Tibial artery (tissue), 4 donors: ENCODE measurements around the gene TSPAN3.

Experiments used
- DNase-seq, 2 donors: peaks; one replicate each; pipeline ENCODE4 v3.0.0-alpha.2; 2019
- H3K27ac ChIP-seq, 2 donors: fragments of 200-600 bp; sonication (generic) in 1 of 2; 1 replicate in 1 of 2; 2 replicates in 1 of 2; pipeline ENCODE4 v1.5.1; 2018 to 2019; ENCODE audit warnings: mild to moderate bottlenecking in 1 of 2
- H3K27me3 ChIP-seq, 2 donors: fragments of 200-600 bp; sonication (generic) in 1 of 2; one replicate each; pipeline versions ENCODE4 v1.5.1 to v1.6.0; 2016 to 2019
- H3K36me3 ChIP-seq, 3 donors: fragments of 200-600 bp; sonication (generic) in 2 of 3; one replicate each; pipeline ENCODE4 v1.5.1; 2016 to 2019; ENCODE audit warnings: mild to moderate bottlenecking in 2 of 3
- H3K4me1 ChIP-seq, 4 donors: fragments of 200-600 bp; sonication (generic) in 2 of 4; 1 replicate in 3 of 4; 2 replicates in 1 of 4; pipeline ENCODE4 v1.5.1; 2016 to 2019
- H3K4me3 ChIP-seq, 2 donors: fragments of 200-600 bp; sonication (generic) in 1 of 2; 1 replicate in 1 of 2; 2 replicates in 1 of 2; pipeline ENCODE4 v1.5.1; 2018 to 2019; ENCODE audit warnings: mild to moderate bottlenecking in 2 of 2
- H3K9me3 ChIP-seq, 3 donors: fragments of 200-600 bp; sonication (generic) in 1 of 3; one replicate each; pipeline ENCODE4 v1.5.1; 2016 to 2019
- CTCF ChIP-seq, 2 experiments: fragments of 200-600 bp in 1 of 2; fragments of 450-650 bp in 1 of 2; IDR thresholded peaks; one replicate each; pipeline ENCODE4 v1.5.1; 2017 to 2019; ENCODE audit warnings: antibody characterized with exemption in 2 of 2, mild to moderate bottlenecking in 1 of 2, moderate library complexity in 1 of 2
- intact Hi-C: fragments of 100-400 bp; cut with DNase I; formaldehyde crosslinking; loops from one replicate; pipeline ENCODE4 v1.15.0; 2023; ENCODE audit warnings: low total_unique reads

The TSPAN3 gene

GRCh38 chr15:77096138-77096537, 25.2 kb upstream of the TSPAN3 start:
- intact Hi-C loops = no loop called here
- no peak for DNase-seq
- Histone ChIP-seq H3K36me3 (no peaks in the 10 kb centered on the region), H3K4me1 (no peaks in the 10 kb centered on the region), H3K4me3 (no peak overlapping the region), H3K27me3 (peaks cover 0 to 2% of the 10 kb centered on the region in 2 donors), H3K27ac (no peak overlapping the region), H3K9me3 (no peaks in the 10 kb centered on the region)
- no peak for TF ChIP-seq CTCF (IDR thresholded peaks at IDR 0.05)

GRCh38 chr15:77094397-77095030, 23.6 kb upstream of the TSPAN3 start:
- intact Hi-C loops = no loop called here
- no peaks in the 10 kb centered on the region for H3K9me3 ChIP-seq
- no peaks in the 10 kb centered on the region for H3K4me1 ChIP-seq
- peaks cover 0 to 2% of the 10 kb centered on the region in 2 donors for H3K27me3 ChIP-seq
- H3K27ac ChIP-seq = no peak overlapping the region
- DNase-seq = no peak
- no peak for TF ChIP-seq CTCF (IDR thresholded peaks at IDR 0.05)
- H3K36me3 ChIP-seq = no peaks in the 10 kb centered on the region
- no peak overlapping the region for H3K4me3 ChIP-seq

GRCh38 chr15:77093436-77093835, 22.5 kb upstream of the TSPAN3 start:
- H3K4me1 ChIP-seq = no peaks in the 10 kb centered on the region
- no peak overlapping the region for H3K27ac ChIP-seq
- no peak for TF ChIP-seq CTCF (IDR thresholded peaks at IDR 0.05)
- no peaks in the 10 kb centered on the region for H3K9me3 ChIP-seq
- no peak overlapping the region for H3K4me3 ChIP-seq
- intact Hi-C loops = no loop called here
- no peaks in the 10 kb centered on the region for H3K36me3 ChIP-seq
- no peaks in the 10 kb centered on the region for H3K27me3 ChIP-seq
- DNase-seq = no peak

- H3K27ac ChIP-seq = no peak overlapping the region
- no peak overlapping the region for H3K4me3 ChIP-seq
- no peaks in the 10 kb centered on the region for H3K9me3 ChIP-seq
- H3K36me3 ChIP-seq = no peaks in the 10 kb centered on the region
- no peaks in the 10 kb centered on the region for H3K4me1 ChIP-seq
- no peak for TF ChIP-seq CTCF (IDR thresholded peaks at IDR 0.05)
- intact Hi-C loops = no loop called here
- DNase-seq = no peak
- no peaks in the 10 kb centered on the region for H3K27me3 ChIP-seq
Measured at GRCh38 chr15:77091097-77091496, 20.2 kb upstream of the TSPAN3 start.

- H3K4me1 ChIP-seq = peaks cover 0 to 25% (median 5%) of the 10 kb centered on the region in 4 donors
- H3K9me3 ChIP-seq = no peaks in the 10 kb centered on the region
- intact Hi-C loops = no loop called here
- no peak overlapping the region for H3K4me3 ChIP-seq
- no peaks in the 10 kb centered on the region for H3K36me3 ChIP-seq
- no peak overlapping the region for H3K27ac ChIP-seq
- no peak for TF ChIP-seq CTCF (IDR thresholded peaks at IDR 0.05)
- no peak for DNase-seq
- H3K27me3 ChIP-seq = no peaks in the 10 kb centered on the region
Measured at GRCh38 chr15:77087213-77087612, 16.3 kb upstream of the TSPAN3 start.

GRCh38 chr15:77085297-77085696, 14.4 kb upstream of the TSPAN3 start:
- peak overlapping the region; percentile 42 to 62 for H3K27ac ChIP-seq
- no peaks in the 10 kb centered on the region for H3K9me3 ChIP-seq
- intact Hi-C loops = no loop called here
- TF ChIP-seq CTCF (IDR thresholded peaks at IDR 0.05) = no peak
- no peaks in the 10 kb centered on the region for H3K27me3 ChIP-seq
- H3K4me3 ChIP-seq = no peak overlapping the region
- H3K36me3 ChIP-seq = no peaks in the 10 kb centered on the region
- DNase-seq = peak; percentile 32 to 73
- H3K4me1 ChIP-seq = peaks cover 0 to 25% (median 5%) of the 10 kb centered on the region in 4 donors
